Liver (tissue), 3 donors: ENCODE measurements around the gene EVL.

Experiments used
- EGR1 ChIP-seq, 2 donors: IDR thresholded peaks; 2 replicates each; pipeline ENCODE4 v1.6.1; 2016 to 2018; ENCODE audit warnings: antibody characterized with exemption in 2 of 2, low read depth in 2 of 2
- FOXA1 ChIP-seq: IDR thresholded peaks from 2 replicates; pipeline ENCODE4 v1.6.1; 2016; ENCODE audit warnings: antibody characterized with exemption
- GABPA ChIP-seq, 2 donors: IDR thresholded peaks in 1 of 2; conservative IDR thresholded peaks in 1 of 2; 2 replicates each; pipeline ENCODE4 v1.6.1; 2016; ENCODE audit warnings: antibody characterized with exemption in 2 of 2, mild to moderate bottlenecking in 1 of 2, moderate library complexity in 1 of 2
- HNF4G ChIP-seq: IDR thresholded peaks from 2 replicates; pipeline ENCODE4 v1.6.1; 2016; ENCODE audit warnings: antibody characterized with exemption
- JUND ChIP-seq, 2 donors: IDR thresholded peaks; 2 replicates each; pipeline ENCODE4 v1.6.1; 2016; ENCODE audit warnings: antibody characterized with exemption in 2 of 2
- NR2F2 ChIP-seq: IDR thresholded peaks from 2 replicates; pipeline ENCODE4 v1.6.1; 2016; ENCODE audit warnings: antibody characterized with exemption
- RAD21 ChIP-seq, 2 donors: IDR thresholded peaks; 2 replicates each; pipeline ENCODE4 v1.6.1; 2016; ENCODE audit warnings: antibody characterized with exemption in 2 of 2, mild to moderate bottlenecking in 2 of 2
- REST ChIP-seq: IDR thresholded peaks from 2 replicates; pipeline ENCODE4 v1.6.1; 2016; ENCODE audit warnings: antibody characterized with exemption, mild to moderate bottlenecking
- SP1 ChIP-seq: IDR thresholded peaks from 2 replicates; pipeline ENCODE4 v1.6.1; 2018; ENCODE audit warnings: antibody characterized with exemption, mild to moderate bottlenecking
- TAF1 ChIP-seq: conservative IDR thresholded peaks from 2 replicates; pipeline ENCODE4 v1.6.1; 2016; ENCODE audit warnings: antibody characterized with exemption, mild to moderate bottlenecking
- YY1 ChIP-seq: IDR thresholded peaks from 2 replicates; pipeline ENCODE4 v1.6.1; 2016; ENCODE audit warnings: antibody characterized with exemption, mild to moderate bottlenecking
- TF ChIP-seq, protein P1 (sequence below): IDR thresholded peaks from 2 replicates; pipeline ENCODE4 v1.6.1; 2016; ENCODE audit warnings: antibody characterized with exemption
- TF ChIP-seq, protein P2 (sequence below): fragments of 150-350 bp; IDR thresholded peaks from 2 replicates; pipeline ENCODE4 v1.5.1; 2017; ENCODE audit warnings: improper control_type of control experiment, low read depth, low read length; ENCODE audit not compliant: missing input control
- TF ChIP-seq, protein P3 (sequence below): IDR thresholded peaks from 2 replicates; pipeline ENCODE4 v1.6.1; 2016; ENCODE audit warnings: antibody characterized with exemption
- donor health status: healthy.
- donor health status: healthy.

DNA sequence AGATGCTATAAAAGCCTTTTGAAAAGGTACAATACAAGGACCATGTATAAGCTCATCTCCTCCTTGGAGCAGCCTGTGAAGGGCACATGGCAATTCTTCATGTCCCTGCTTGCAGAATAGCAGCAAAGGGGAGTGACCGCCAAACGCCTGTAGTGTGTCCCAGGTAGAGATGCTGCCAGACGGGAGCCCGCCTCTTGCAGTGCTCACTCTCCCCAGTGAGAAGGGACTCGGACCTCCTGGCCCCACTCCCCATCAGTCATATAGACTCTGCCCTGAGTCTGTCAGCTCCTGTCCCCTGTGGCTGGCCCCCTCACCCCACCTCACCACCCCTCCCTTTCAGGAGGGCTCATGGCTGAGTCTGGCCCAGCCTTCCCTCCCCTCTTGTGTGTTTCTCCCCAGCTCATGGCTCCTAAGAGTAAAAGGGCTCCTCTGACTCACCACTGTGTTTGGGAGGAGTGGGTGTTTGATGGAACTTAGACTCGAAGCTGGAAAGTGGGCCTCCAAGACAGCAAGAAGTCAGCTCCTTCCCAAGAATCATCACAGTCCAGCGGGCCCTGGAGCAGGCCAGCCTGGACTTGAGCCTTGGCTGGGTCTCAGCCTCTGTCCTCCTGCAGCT, 53.3 kb downstream of the EVL start:
- TF ChIP-seq, protein P1, sequence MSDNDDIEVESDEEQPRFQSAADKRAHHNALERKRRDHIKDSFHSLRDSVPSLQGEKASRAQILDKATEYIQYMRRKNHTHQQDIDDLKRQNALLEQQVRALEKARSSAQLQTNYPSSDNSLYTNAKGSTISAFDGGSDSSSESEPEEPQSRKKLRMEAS: no peak
- TF ChIP-seq, protein P2, sequence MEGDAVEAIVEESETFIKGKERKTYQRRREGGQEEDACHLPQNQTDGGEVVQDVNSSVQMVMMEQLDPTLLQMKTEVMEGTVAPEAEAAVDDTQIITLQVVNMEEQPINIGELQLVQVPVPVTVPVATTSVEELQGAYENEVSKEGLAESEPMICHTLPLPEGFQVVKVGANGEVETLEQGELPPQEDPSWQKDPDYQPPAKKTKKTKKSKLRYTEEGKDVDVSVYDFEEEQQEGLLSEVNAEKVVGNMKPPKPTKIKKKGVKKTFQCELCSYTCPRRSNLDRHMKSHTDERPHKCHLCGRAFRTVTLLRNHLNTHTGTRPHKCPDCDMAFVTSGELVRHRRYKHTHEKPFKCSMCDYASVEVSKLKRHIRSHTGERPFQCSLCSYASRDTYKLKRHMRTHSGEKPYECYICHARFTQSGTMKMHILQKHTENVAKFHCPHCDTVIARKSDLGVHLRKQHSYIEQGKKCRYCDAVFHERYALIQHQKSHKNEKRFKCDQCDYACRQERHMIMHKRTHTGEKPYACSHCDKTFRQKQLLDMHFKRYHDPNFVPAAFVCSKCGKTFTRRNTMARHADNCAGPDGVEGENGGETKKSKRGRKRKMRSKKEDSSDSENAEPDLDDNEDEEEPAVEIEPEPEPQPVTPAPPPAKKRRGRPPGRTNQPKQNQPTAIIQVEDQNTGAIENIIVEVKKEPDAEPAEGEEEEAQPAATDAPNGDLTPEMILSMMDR: no peak
- TF ChIP-seq RAD21 (IDR thresholded peaks at IDR 0.05) (no peak), JUND (IDR thresholded peaks at IDR 0.05) (no peak), YY1 (no peak), NR2F2 (no peak), REST (no peak), SP1 (no peak), GABPA (IDR thresholded peaks at IDR 0.05 in 1 of 2, conservative IDR thresholded peaks at IDR 0.05 in 1 of 2) (no peak), EGR1 (IDR thresholded peaks at IDR 0.05; ENCODE audit: low read depth in 2 of 2) (no peak), HNF4G (no peak), TAF1 (no peak), FOXA1 (no peak)
- TF ChIP-seq, protein P3, sequence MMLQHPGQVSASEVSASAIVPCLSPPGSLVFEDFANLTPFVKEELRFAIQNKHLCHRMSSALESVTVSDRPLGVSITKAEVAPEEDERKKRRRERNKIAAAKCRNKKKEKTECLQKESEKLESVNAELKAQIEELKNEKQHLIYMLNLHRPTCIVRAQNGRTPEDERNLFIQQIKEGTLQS: no peak
